ENCODE measurements around the gene CEND1.
"Not testable (repeated sequence)": the region's sequence is repeated elsewhere in the genome, so short reads cannot be mapped to it uniquely, and the experiment has no call there.

Gene CEND1

DNA sequence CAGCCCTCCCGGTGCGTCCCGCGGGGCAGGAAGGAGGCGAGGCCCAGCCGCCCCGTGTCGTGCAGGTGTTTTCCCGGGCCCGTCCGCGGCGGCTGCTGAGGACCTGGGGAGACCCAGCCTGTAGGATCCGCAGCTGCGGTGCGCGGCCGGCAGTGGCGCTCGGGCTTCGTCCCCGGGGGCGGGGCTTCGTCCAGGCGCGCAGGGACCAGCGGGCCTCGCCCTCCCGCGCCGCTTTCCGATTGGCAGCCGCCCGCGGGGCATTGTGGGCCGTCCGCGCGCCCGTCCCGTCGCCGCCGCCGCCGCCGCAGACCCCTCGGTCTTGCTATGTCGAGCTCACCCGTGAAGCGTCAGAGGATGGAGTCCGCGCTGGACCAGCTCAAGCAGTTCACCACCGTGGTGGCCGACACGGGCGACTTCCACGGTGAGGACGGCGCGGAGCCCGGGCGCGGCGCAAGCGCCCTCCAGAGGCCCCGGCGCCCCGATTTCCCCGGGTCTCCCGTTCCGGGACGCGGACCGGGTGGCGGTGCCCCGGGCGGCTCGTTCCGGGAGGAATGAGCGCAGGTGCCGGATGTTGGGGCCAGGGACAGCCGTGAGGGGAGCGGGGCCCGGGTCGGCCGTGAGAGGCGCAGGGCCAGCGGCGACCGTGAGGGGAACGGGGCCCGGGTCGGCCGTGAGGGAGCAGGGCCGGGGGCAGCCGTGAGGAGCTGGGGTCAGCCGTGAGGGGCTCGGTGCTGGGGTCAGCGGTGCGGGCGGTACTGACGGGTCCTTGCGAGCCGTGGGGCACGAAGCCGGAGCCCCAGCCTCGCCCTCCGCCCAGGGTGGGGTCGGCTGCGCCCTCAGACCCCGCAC is 42.5 kb downstream of the CEND1 start, which contains the start of gene TALDO1:
TSS of gene TALDO1 (plus strand) at position 307 of the 849 bp plus-strand sequence. CDS start at position 325, 18 bp downstream.
- no peak for FAIRE-seq
- peak; percentile 80; the same call in 1 of the 2 replicates for TF ChIP-seq POLR2A (IDR thresholded peaks at IDR 0.05; ENCODE audit: low read depth, low read length)
- DNase-seq (ENCODE audit: insufficient read length, low spot score), result peak; percentile 94

DNA sequence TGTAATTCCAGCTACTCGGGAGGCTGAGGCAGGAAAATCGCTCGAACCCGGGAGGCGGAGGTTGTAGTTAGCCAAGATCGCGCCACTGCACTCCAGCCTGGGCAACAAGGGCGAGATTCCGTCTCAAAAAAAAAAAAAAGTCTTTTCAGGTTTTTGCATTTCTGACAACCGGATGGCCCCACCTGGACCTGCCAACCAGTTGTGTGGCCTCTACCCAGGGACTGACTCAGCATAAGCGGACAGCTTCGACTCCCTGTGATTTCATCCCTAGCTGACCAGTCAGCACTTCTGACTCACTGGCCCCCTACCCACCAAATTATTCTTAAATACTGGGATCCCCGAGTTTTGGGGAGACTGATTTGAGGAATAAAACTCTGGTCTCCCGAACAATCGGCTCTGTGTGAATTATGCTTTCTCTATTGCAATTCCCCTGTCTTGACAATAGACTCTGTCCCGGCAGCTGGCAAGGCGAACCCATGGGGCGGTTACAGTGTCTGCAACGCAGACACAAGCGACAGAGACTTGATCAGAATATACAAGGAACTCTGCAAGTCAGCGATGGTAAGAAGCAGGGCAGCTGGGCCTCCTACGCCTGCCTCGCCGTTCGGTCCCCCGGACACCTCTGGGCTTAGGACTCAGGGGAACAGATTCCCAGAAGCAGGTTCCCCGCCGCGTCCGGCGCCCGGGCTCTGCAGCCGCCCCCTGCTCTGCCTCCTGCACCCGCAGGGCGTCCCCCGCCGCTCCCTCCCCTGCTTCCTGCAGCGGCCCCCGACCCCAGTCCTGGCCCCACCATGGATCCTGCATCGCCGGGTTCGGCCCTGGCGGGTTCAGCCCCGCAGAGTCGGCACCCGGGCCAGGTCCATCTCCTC is 43.4 kb downstream of the CEND1 start:
- no peak for FAIRE-seq
- DNase-seq (ENCODE audit: insufficient read length, low spot score), result peak; percentile 23
- TF ChIP-seq POLR2A (IDR thresholded peaks at IDR 0.05; ENCODE audit: low read depth, low read length), result no peak

DNA sequence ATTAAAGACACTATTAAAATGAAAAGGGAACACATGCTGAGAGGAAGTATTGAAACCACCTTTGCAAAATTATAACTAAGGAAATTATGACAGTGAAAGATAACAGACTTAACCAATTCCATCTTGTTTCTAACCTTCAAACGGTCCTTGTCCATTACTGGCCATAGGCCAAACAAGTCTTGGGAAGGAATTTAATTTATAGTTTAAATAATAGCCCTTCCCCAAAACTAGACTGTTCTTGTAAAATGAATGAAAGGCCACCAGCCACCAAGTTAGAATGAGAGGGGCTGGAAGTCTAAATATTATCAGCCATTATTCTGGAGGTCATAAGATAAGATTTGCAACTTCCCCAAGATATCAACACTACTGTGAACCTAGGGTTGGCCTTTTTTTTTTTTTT is 44.5 kb downstream of the CEND1 start:
- FAIRE-seq, result no peak
- DNase-seq (ENCODE audit: insufficient read length, low spot score), result no peak
- TF ChIP-seq POLR2A (IDR thresholded peaks at IDR 0.05; ENCODE audit: low read depth, low read length), result no peak

DNA sequence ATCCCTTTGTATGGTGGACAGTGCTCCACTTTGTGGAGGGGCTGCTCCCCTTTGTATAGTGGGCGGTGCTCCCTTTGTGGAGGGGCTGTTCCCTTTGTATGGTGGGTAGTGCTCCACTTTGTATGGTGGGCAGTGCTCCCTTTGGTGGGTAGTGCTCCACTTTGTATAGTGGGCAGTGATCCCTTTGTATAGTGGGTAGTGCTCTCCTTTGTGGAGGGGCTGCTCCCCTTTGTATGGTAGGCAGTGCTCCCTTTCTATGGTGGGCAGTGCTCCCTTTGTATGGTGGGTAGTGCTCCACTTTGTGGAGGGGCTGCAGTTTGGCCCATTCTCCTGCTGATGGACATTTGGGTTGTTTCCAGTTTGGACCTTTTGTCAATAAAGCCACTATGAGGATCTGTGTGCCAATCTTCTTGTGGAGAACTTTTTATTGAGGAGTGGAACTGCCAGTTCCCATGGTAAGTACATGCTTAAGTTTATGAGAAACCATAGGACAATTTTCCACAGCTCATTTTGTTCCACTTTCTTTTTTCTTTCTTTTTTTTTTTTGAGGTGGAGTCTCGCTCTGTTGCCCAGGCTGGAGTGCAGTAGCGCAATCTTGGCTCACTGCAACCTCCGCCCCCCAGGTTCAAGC is 47.2 kb downstream of the CEND1 start:
- no peak for FAIRE-seq
- TF ChIP-seq POLR2A (IDR thresholded peaks at IDR 0.05; ENCODE audit: low read depth, low read length), result no peak
- no peak for DNase-seq (ENCODE audit: insufficient read length, low spot score)

DNA sequence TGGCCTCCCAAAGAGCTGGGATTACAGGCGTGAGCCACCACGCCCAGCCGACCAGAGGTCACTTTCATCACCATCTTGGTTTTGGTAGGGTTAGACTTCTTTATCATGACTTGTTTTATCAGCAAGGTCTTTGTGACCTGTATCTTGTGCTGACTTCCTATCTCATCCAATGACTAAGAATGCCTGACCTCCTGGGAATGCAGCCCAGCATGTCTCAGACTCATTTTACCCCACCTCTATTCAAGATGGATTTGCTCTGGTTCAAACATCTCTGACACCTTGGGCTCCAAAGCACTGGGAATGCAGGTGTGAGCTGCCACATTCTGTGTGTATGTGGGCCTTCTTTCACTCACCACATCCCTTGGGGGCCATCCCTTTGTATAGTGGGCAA is 47.7 kb downstream of the CEND1 start:
- no peak for TF ChIP-seq POLR2A (IDR thresholded peaks at IDR 0.05; ENCODE audit: low read depth, low read length)
- no peak for DNase-seq (ENCODE audit: insufficient read length, low spot score)
- FAIRE-seq, result no peak

DNA sequence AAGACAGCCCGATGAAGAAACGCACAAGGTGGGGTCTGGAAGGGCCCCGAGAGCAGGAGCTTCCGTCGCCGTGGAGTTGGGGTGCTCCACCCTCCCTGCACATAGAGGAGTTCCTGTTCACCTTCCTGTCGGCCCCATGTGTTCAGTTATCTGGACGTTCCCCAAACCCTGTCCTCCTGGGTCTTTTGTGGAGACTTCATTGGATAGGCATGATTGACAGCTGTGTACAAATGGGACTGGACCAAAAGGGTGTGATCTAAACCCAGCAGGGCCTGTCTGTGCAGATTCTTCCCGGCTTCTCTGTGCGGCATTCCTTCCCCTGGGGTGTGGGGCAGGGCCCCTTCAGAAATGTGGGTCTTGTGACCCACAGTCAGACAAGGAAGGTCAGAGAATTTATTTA is 52.0 kb downstream of the CEND1 start:
- not testable (repeated sequence) for DNase-seq (ENCODE audit: insufficient read length, low spot score); FAIRE-seq

DNA sequence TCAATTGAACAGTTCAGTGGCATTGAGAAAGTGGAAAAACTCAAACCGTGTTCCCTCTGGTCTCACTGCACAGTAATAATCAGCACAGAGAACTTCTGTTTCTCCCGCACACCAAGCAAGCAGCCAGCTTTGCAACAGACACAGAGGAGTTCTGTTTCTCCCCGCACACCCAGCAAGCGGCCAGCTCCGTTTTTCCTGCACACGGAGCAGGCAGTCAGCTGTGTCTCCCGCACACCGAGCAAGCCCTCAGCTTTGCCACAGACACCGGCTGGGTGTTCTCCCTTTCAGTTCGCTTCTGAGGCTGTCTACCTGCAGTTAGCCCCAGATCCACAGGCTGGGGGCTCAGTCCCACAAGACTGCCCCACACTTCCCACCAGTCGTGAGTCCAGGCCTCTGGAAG is 52.5 kb downstream of the CEND1 start:
- DNase-seq (ENCODE audit: insufficient read length, low spot score), result no peak
- no peak for FAIRE-seq
- no peak for TF ChIP-seq POLR2A (IDR thresholded peaks at IDR 0.05; ENCODE audit: low read depth, low read length)

Data from H54 (cell line).